ENCODE measurements around the gene GIPR. TPM values are rescaled to one million over a fixed set of nuclear protein-coding genes. Genes with fewer than 3 reads are reported as not detected.

GIPR gene
- total and polyA plus RNA-seq, 10 of the 15 experiments (the other 5 are each of a cell fraction or from before 2014, with no cell fraction given), result 1.7 to 26.3 (median 13.7) TPM

DNA sequence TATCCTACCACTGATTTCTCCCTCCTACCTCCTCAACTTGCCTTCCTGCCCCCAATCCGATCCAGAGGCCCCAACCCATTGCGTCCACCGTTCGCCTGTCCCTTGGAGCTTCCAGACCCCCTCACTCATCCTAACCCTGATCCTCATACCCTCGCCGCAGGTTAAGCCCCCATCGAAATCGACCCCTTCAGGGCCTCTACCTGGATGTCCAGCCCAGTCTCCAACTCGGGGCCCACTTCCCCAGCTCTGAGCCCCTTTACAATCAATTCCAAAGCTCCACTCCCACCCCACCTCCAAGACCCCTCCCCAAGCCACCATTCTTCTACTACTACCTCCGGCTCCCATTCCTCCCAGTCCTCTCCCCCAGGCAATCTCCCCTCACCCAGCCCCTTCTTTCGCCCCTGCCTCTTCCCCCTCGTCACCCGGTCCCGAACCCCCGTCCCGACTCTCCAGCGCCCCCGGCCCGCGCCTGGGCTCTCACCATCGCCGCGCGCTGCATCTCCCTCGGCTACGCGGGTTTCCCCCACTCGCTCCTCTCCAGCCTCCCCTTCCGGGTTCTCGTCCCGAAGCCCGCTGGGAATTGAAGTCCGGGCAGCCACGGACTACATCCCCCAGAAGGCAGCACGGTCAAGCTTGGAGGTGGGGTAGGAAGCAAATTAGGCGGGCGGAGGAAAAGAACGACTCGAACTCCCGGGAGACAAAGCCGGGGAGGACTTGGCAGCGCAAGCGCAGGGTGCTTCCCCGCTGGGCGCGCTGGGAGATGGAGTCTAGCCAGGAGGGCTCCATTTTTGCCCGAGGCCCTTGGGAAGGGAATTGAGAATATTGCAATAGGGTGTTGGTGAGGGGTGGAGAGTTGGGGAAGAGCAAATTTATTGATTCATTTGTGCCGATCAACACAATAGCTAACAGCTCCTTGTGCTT, 62.6 kb downstream of the GIPR start, which contains the start of gene FBXO46 (continued):
- 0 out of 2 replicates have a peak, but pooled peaks have one; percentile 47 for TF ChIP-seq POLR2AphosphoS5 (IDR thresholded peaks at IDR 0.05; ENCODE audit: low read length)
- no peak for TF ChIP-seq EGR1 (IDR thresholded peaks at IDR 0.05; ENCODE audit: borderline replicate concordance in 1 of 2, low read depth in 2 of 2, low read length in 2 of 2)
- TF ChIP-seq, protein P1, sequence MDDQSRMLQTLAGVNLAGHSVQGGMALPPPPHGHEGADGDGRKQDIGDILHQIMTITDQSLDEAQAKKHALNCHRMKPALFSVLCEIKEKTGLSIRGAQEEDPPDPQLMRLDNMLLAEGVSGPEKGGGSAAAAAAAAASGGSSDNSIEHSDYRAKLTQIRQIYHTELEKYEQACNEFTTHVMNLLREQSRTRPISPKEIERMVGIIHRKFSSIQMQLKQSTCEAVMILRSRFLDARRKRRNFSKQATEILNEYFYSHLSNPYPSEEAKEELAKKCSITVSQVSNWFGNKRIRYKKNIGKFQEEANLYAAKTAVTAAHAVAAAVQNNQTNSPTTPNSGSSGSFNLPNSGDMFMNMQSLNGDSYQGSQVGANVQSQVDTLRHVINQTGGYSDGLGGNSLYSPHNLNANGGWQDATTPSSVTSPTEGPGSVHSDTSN (IDR thresholded peaks at IDR 0.05; ENCODE audit: insufficient replicate concordance, low read depth, low read length), result peak; percentile 1
- peak; percentile 20 to 31; a peak in 2 of 4 replicates for TF ChIP-seq IKZF2 (IDR thresholded peaks at IDR 0.05)
- peak; percentile 79 for TF ChIP-seq TAF1 (IDR thresholded peaks at IDR 0.05; ENCODE audit: borderline replicate concordance, low read depth, low read length)
- no peak for TF ChIP-seq TCF7 (IDR thresholded peaks at IDR 0.05; ENCODE audit: borderline replicate concordance)
- TF ChIP-seq TARDBP (IDR thresholded peaks at IDR 0.05; ENCODE audit: borderline replicate concordance), result peak; percentile 92; the same call in 1 of the 2 replicates
- TF ChIP-seq, protein P2, sequence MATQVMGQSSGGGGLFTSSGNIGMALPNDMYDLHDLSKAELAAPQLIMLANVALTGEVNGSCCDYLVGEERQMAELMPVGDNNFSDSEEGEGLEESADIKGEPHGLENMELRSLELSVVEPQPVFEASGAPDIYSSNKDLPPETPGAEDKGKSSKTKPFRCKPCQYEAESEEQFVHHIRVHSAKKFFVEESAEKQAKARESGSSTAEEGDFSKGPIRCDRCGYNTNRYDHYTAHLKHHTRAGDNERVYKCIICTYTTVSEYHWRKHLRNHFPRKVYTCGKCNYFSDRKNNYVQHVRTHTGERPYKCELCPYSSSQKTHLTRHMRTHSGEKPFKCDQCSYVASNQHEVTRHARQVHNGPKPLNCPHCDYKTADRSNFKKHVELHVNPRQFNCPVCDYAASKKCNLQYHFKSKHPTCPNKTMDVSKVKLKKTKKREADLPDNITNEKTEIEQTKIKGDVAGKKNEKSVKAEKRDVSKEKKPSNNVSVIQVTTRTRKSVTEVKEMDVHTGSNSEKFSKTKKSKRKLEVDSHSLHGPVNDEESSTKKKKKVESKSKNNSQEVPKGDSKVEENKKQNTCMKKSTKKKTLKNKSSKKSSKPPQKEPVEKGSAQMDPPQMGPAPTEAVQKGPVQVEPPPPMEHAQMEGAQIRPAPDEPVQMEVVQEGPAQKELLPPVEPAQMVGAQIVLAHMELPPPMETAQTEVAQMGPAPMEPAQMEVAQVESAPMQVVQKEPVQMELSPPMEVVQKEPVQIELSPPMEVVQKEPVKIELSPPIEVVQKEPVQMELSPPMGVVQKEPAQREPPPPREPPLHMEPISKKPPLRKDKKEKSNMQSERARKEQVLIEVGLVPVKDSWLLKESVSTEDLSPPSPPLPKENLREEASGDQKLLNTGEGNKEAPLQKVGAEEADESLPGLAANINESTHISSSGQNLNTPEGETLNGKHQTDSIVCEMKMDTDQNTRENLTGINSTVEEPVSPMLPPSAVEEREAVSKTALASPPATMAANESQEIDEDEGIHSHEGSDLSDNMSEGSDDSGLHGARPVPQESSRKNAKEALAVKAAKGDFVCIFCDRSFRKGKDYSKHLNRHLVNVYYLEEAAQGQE (IDR thresholded peaks at IDR 0.05; ENCODE audit: low read depth, low read length), result no peak
- TF ChIP-seq, protein P3, sequence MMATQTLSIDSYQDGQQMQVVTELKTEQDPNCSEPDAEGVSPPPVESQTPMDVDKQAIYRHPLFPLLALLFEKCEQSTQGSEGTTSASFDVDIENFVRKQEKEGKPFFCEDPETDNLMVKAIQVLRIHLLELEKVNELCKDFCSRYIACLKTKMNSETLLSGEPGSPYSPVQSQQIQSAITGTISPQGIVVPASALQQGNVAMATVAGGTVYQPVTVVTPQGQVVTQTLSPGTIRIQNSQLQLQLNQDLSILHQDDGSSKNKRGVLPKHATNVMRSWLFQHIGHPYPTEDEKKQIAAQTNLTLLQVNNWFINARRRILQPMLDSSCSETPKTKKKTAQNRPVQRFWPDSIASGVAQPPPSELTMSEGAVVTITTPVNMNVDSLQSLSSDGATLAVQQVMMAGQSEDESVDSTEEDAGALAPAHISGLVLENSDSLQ (IDR thresholded peaks at IDR 0.05), result 0 out of 2 replicates have a peak, but pooled peaks have one; percentile 6
- TF ChIP-seq JUNB (IDR thresholded peaks at IDR 0.05), result no peak
- TF ChIP-seq, protein P4, sequence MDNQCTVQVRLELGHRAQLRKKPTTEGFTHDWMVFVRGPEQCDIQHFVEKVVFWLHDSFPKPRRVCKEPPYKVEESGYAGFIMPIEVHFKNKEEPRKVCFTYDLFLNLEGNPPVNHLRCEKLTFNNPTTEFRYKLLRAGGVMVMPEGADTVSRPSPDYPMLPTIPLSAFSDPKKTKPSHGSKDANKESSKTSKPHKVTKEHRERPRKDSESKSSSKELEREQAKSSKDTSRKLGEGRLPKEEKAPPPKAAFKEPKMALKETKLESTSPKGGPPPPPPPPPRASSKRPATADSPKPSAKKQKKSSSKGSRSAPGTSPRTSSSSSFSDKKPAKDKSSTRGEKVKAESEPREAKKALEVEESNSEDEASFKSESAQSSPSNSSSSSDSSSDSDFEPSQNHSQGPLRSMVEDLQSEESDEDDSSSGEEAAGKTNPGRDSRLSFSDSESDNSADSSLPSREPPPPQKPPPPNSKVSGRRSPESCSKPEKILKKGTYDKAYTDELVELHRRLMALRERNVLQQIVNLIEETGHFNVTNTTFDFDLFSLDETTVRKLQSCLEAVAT (IDR thresholded peaks at IDR 0.05), result peak; percentile 99
- peak; percentile 29; the same call in 1 of the 2 replicates for TF ChIP-seq EED (IDR thresholded peaks at IDR 0.05; ENCODE audit: low read depth)
- no peak for TF ChIP-seq NFIC (IDR thresholded peaks at IDR 0.05; ENCODE audit: low read depth, low read length)
- TF ChIP-seq RCOR1 (conservative IDR thresholded peaks at IDR 0.05; ENCODE audit: low read depth, low read length), result 0 out of 2 replicates have a peak, but pooled peaks have one; percentile 32
- peak; percentile 73; the same call in 1 of the 2 replicates for TF ChIP-seq SMAD5 (IDR thresholded peaks at IDR 0.05; ENCODE audit: low read depth)
- peak; percentile 87 for TF ChIP-seq POLR2A (IDR thresholded peaks at IDR 0.05; ENCODE audit: low read depth, low read length)
- no peak for TF ChIP-seq LARP7 (IDR thresholded peaks at IDR 0.05)
- no peak for TF ChIP-seq WRNIP1 (IDR thresholded peaks at IDR 0.05; ENCODE audit: borderline replicate concordance, low read depth, low read length)
- no peak for TF ChIP-seq NFYA (IDR thresholded peaks at IDR 0.05; ENCODE audit: borderline replicate concordance, low read depth, low read length)
- TF ChIP-seq, protein P5, sequence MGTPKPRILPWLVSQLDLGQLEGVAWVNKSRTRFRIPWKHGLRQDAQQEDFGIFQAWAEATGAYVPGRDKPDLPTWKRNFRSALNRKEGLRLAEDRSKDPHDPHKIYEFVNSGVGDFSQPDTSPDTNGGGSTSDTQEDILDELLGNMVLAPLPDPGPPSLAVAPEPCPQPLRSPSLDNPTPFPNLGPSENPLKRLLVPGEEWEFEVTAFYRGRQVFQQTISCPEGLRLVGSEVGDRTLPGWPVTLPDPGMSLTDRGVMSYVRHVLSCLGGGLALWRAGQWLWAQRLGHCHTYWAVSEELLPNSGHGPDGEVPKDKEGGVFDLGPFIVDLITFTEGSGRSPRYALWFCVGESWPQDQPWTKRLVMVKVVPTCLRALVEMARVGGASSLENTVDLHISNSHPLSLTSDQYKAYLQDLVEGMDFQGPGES (IDR thresholded peaks at IDR 0.05), result no peak
- no peak for TF ChIP-seq HDGF (IDR thresholded peaks at IDR 0.05)
- peak; percentile 9; the same call in 1 of the 2 replicates for TF ChIP-seq TCF12 (IDR thresholded peaks at IDR 0.05; ENCODE audit: low read depth, low read length)
